ENCODE measurements around the gene CD22.

CD22 gene

DNA sequence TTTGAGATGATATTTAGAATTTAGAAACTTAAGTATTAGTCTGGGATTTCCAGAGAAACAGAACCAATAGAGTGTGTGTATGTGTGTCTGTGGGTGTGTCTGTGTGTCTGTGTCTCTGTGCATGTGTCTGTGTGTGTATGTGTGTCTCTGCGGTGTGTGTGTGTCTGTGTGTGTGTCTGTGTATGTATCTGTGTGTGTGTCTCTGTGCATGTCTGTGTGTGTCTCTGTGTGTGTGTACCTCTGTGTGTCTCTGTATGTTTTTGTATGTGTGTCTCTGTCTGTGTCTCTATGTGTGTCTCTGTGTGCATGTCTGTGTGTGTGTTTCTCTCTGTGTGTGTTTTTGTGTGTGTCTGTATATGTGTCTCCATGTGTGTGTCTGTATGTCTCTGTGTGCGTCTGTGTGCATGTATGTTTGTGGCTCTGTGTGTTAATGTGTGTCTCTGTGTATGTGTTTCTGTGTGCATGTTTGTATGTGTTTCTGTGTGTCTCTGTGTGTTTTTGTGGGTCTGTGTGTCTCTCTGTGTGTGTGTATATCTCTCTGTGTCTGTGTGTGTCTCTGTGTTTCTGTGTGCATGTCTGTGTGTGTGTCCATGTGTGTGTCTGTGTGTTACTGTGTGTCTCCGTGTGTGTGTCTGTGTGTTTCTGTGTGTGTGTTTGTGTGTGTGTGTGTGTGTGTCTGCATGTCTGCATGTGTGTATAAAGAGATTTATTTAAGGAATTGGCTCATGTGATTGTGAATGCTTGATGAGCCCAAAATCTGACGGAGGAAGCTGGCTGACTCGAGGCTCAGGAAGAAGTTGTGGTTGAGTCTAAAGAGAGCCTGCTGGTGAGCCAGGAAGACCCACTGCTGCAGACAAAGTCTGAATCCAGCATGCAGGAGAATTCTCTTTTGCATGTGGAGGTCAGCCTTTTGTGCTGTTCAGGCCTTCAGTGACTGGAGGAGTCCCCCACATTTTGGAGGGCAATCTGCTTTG is 64.0 kb downstream of the CD22 start:
- no peak for DNase-seq

DNA sequence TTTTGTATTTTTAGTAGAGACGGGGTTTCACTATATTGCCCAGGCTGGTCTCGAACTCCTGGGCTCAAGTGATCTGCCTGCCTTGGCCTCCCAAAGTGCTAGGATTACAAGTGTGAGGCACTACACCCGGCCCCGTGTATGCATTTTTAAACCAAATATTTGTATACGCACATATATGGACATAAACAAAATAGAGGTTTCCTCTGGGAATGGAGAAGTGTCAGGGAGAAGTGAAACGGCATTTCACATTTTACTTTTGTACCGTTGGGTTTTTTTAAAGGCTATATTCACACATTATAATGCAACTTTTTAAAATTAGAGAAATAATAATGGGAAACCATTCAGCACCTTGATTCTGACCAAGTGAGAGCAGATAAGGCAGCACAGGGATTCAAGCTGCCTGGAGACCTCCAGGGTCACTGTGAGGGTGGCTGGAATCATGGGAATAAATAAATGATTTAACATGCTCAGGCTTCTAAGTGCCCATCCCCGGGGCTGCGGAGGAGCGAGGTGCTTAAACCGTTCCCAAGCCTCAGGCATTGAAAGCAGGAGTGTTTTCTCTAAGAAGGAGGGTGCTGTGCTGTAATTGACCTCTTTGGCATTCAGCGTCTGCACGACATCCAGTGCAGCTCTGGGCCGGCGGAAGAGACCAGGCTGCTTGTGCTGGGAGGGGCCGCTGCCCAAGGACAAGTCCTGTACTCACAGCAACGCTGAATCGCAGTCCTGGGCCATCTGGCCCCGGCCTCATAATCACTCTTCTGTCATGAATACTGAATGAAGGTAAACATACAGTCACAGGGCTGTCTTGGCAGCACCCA is 66.6 kb downstream of the CD22 start:
- DNase-seq, result no peak

DNA sequence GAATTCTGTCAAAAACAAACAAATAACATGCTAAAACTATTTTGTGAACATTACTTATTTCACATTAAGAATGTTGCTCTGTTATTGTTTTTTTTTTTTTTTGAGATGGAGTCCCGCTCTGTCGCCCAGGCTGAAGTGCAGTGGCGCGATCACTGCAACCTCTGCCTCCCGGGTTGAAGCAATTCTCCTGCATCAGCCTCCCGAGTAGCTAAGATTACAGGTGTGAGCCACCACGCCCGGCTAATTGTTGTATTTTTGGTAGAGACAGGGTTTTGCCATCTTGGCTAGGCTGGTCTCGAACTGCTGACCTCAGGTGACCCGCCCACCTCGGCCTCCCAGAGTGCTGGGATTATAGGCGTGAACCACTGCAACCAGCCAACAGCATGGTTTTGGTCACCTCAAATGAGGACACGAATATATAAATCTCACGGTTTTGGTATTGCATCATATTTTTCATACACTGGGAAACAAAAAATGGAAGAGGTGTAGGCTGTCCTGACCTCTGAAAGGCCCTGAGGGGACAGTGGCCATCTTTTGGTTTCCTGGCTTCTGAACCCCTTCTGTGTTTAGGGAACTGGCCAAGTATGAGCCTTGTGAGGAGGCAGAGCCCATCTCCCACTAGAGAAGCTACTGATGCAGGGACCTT is 67.4 kb downstream of the CD22 start:
- DNase-seq, result no peak

Data from effector CD4-positive, alpha-beta T cell (primary cell).